ENCODE results near the gene CD207. TPM values are rescaled to one million over a fixed set of nuclear protein-coding genes. Genes with fewer than 3 reads are reported as not detected.

CD207 gene
- total and polyA plus RNA-seq, 2 donors from 2014 or later: 0.66 TPM; not detected in 1

GRCh38 chr2:70796262-70796661 lies 39.4 kb downstream of the CD207 start:
- Histone ChIP-seq H3K4me1 (ENCODE audit: control insufficient read depth in 2 of 3, insufficient read depth in 2 of 3, low read depth in 1 of 3, low read length in 3 of 3) (no peaks in the 10 kb centered on the region), H3K36me3 (ENCODE audit: control insufficient read depth in 2 of 3, insufficient read depth in 3 of 3, low read length in 3 of 3) (no peaks in the 10 kb centered on the region), H3K9me3 (ENCODE audit: control insufficient read depth in 2 of 3, insufficient read depth in 1 of 3, low read length in 3 of 3) (no peaks in the 10 kb centered on the region), H3K27ac (ENCODE audit: low read depth in 2 of 2, low read length in 2 of 2) (no peak overlapping the region), H3K9ac (ENCODE audit: low read length in 3 of 3) (no peak overlapping the region), H3K4me3 (ENCODE audit: low read length in 3 of 3) (no peak overlapping the region), H3K27me3 (ENCODE audit: control insufficient read depth, insufficient read depth, low read length) (peaks cover 7% of the 10 kb centered on the region)
- FAIRE-seq (no peak), DNase-seq (no peak)
- intact Hi-C loops (cut with DNase I): no loop called here
- TF ChIP-seq CTCF (IDR thresholded peaks at IDR 0.05; ENCODE audit: borderline replicate concordance, extremely low read depth, insufficient read depth): no peak

DNA sequence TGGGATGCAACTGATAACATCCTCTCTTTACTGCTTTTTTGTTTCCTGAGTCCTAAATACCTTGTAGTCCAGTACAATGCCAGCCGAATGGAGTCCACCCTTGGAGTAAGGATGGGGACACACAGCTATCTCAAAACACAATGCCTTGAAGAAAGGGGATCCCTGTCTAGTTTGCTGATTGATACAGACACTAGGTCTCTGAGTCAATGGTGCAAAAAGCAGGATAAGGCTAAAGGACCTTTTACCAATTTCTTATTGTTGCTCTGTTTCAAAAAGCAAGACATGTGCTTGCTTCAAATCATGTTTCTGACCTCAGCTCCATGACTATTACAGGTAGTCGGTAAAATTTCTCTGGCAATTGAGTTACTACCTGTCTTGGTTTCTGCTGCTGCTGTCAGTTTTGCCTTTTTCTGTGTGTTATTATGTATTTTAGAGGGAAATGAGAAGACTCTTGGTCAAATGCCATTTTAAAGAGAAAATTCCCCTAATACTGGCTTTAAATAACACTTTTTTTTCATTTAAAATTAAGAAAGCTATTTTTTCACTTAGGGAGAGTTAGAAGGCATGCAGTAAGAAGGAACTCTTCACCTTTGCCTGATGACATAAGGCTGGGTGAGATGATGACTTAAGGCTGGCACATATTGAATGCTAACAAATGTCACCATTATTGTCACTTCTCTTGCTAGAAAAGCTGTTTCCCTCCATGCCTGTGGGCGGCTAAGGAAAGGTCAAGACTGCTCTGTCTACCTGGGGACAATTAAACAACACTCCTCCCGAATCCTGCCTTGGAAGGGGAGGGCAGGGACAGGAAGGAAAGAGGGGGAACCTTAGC lies 40.2 kb downstream of the CD207 start:
- no peak overlapping the region for H3K4me3 ChIP-seq (ENCODE audit: low read length in 3 of 3)
- H3K9me3 ChIP-seq (ENCODE audit: control insufficient read depth in 2 of 3, insufficient read depth in 1 of 3, low read length in 3 of 3): no peaks in the 10 kb centered on the region
- no peak overlapping the region for H3K9ac ChIP-seq (ENCODE audit: low read length in 3 of 3)
- H3K36me3 ChIP-seq (ENCODE audit: control insufficient read depth in 2 of 3, insufficient read depth in 3 of 3, low read length in 3 of 3): no peaks in the 10 kb centered on the region
- intact Hi-C loops (cut with DNase I): no loop called here
- no peaks in the 10 kb centered on the region for H3K4me1 ChIP-seq (ENCODE audit: control insufficient read depth in 2 of 3, insufficient read depth in 2 of 3, low read depth in 1 of 3, low read length in 3 of 3)
- TF ChIP-seq CTCF (IDR thresholded peaks at IDR 0.05; ENCODE audit: borderline replicate concordance, extremely low read depth, insufficient read depth): no peak
- H3K27me3 ChIP-seq (ENCODE audit: control insufficient read depth, insufficient read depth, low read length): peaks cover 9% of the 10 kb centered on the region
- no peak overlapping the region for H3K27ac ChIP-seq (ENCODE audit: low read depth in 2 of 2, low read length in 2 of 2)
- DNase-seq (no peak), FAIRE-seq (no peak)

- H3K27me3 ChIP-seq (ENCODE audit: control insufficient read depth, insufficient read depth, low read length): peaks cover 14% of the 10 kb centered on the region
- no peak overlapping the region for H3K4me3 ChIP-seq (ENCODE audit: low read length in 3 of 3)
- DNase-seq (no peak), FAIRE-seq (no peak)
- no peaks in the 10 kb centered on the region for H3K9me3 ChIP-seq (ENCODE audit: control insufficient read depth in 2 of 3, insufficient read depth in 1 of 3, low read length in 3 of 3)
- no peaks in the 10 kb centered on the region for H3K36me3 ChIP-seq (ENCODE audit: control insufficient read depth in 2 of 3, insufficient read depth in 3 of 3, low read length in 3 of 3)
- H3K4me1 ChIP-seq (ENCODE audit: control insufficient read depth in 2 of 3, insufficient read depth in 2 of 3, low read depth in 1 of 3, low read length in 3 of 3): peaks cover 0 to 6% (median 0%) of the 10 kb centered on the region in 3 donors
- TF ChIP-seq CTCF (IDR thresholded peaks at IDR 0.05; ENCODE audit: borderline replicate concordance, extremely low read depth, insufficient read depth): no peak
- H3K27ac ChIP-seq (ENCODE audit: low read depth in 2 of 2, low read length in 2 of 2): no peak overlapping the region
- H3K9ac ChIP-seq (ENCODE audit: low read length in 3 of 3): no peak overlapping the region
- intact Hi-C loops (cut with DNase I): no loop called here
These were observed 42.2 kb downstream of the CD207 start for GRCh38 chr2:70793450-70793849.

All from kidney (tissue), 14 donors.